Lower lobe of right lung (tissue), 2 donors: ENCODE data around the gene SPATA12. TPM values are rescaled to one million over a fixed set of nuclear protein-coding genes. Genes with fewer than 3 reads are reported as not detected.

Experiments used
- ATAC-seq, 2 donors: fragments of 200-7000 bp; cut with Tn5 transposase; one replicate each; pipeline ENCODE4 v1.9.1; 2020 to 2022; ENCODE audit warnings: mild to moderate bottlenecking in 2 of 2, moderate library complexity in 2 of 2
- DNase-seq: peaks from one replicate; pipeline ENCODE4 v3.0.0-alpha.2; 2020
- H3K27ac ChIP-seq: fragments of 200-600 bp; one replicate; pipeline ENCODE4 v1.8.0; 2022
- H3K27me3 ChIP-seq: fragments of 200-600 bp; one replicate; pipeline ENCODE4 v1.8.0; 2022; ENCODE audit warnings: low read depth
- H3K36me3 ChIP-seq: fragments of 200-600 bp; one replicate; pipeline ENCODE4 v1.8.0; 2022; ENCODE audit warnings: mild to moderate bottlenecking
- H3K4me1 ChIP-seq: fragments of 200-600 bp; one replicate; pipeline ENCODE4 v1.8.0; 2022
- H3K4me3 ChIP-seq: fragments of 200-600 bp; one replicate; pipeline ENCODE4 v1.8.0; 2022; ENCODE audit warnings: mild to moderate bottlenecking
- H3K9me3 ChIP-seq: fragments of 200-600 bp; one replicate; pipeline ENCODE4 v1.8.0; 2022
- CTCF ChIP-seq: fragments of 200-600 bp; IDR thresholded peaks from one replicate; pipeline ENCODE4 v1.8.0; 2022; ENCODE audit warnings: antibody characterized with exemption, mild to moderate bottlenecking
- intact Hi-C: fragments of 100-400 bp; cut with DNase I; formaldehyde crosslinking; loops from one replicate; pipeline ENCODE4 v1.11.0; 2022
- total RNA-seq: library from RNA; stranded (reverse); fragmentation: NEBNext Ultra II Directional; extraction: Animal tissue kit (Norgen Biotek cat#: 25700); gene quantifications from one replicate; pipeline ENCODE4 v1.2.1, GENCODE V29; 2021
- donor health status: DM: no; HTN: yes; CAD: no; lungs with severe emphysema.

Gene SPATA12
- total RNA-seq, 1 donor from 2014 or later = 0.15 TPM

DNA sequence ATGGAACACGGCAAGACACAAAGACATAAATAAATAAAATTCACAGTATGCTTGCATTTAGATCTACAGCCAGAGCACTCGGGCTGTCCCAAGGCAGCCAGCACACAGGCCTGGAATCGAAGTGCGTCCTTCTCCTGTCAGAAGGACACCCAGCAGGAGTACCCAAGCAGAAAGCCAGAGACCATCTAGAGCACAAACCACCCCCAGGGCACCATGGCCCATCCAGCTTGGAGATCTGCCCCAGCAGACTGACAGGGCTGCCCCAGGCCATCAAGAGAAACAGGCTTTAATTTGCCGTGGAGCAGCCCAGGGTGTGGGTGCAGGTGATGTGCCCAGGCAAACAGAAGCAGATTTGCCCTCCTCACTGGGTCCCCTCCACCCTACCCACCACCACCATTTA is 7.8 kb upstream of the SPATA12 start:
- H3K4me3 ChIP-seq = no peak overlapping the region
- H3K36me3 ChIP-seq = no peaks in the 10 kb centered on the region
- H3K9me3 ChIP-seq = no peaks in the 10 kb centered on the region
- H3K27me3 ChIP-seq = no peaks in the 10 kb centered on the region
- H3K27ac ChIP-seq = no peak overlapping the region
- no peak for ATAC-seq
- H3K4me1 ChIP-seq = no peaks in the 10 kb centered on the region
- no peak for TF ChIP-seq CTCF
- intact Hi-C loops = no loop called here
- no peak for DNase-seq

DNA sequence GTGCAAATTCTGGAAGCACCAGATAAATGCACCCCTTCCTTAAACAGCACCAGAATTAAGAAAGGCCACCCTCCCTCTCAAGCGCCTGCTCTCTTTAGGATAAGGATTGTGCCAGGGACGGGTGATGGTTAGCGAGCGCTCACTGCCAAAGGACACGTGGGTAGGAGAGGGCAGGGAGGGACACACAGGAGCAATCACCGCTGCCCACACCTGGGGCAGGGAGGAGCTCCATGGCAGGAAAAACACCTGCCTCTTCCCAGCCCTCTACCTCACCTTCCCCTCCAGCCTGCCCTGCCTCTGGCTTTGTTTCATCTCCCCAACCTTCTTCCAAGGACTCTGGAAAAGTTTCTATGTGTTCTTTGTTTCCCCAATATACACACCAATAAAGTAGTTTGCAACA is 7.3 kb upstream of the SPATA12 start:
- H3K27ac ChIP-seq = no peak overlapping the region
- intact Hi-C loops = no loop called here
- no peaks in the 10 kb centered on the region for H3K9me3 ChIP-seq
- no peaks in the 10 kb centered on the region for H3K27me3 ChIP-seq
- H3K36me3 ChIP-seq = no peaks in the 10 kb centered on the region
- ATAC-seq (no peak), DNase-seq (no peak)
- no peak overlapping the region for H3K4me3 ChIP-seq
- no peaks in the 10 kb centered on the region for H3K4me1 ChIP-seq
- no peak for TF ChIP-seq CTCF

DNA sequence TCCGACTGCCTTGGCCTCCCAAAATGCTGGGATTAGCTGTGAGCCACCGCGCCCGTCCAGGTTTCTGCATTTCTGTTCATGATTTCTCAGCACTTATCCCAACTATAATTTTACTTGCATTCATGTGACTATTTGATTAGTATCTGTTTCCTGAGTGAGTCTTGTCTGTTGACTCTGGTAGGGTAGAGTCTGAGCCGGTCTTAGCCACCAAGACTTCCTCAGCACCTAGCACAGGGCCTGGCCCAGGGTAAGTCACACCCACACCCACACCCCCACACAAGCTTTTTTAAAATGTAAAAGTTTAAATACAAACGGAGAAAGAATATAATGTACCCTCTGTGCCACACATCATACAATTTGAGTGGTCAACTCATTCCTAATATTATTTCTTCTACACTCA is 3.1 kb upstream of the SPATA12 start:
- no peak for ATAC-seq
- Histone ChIP-seq H3K27me3 (no peaks in the 10 kb centered on the region), H3K27ac (no peak overlapping the region), H3K36me3 (no peaks in the 10 kb centered on the region), H3K4me3 (no peak overlapping the region), H3K9me3 (no peaks in the 10 kb centered on the region), H3K4me1 (peaks cover 20% of the 10 kb centered on the region)
- no peak for DNase-seq
- TF ChIP-seq CTCF = no peak
- intact Hi-C loops = no loop called here

GRCh38 chr3:57059411-57059810 is 1.1 kb upstream of the SPATA12 start:
- ATAC-seq (peak; percentile 32 to 62), DNase-seq (no peak)
- TF ChIP-seq CTCF = no peak
- Histone ChIP-seq H3K27me3 (no peaks in the 10 kb centered on the region), H3K4me3 (no peak overlapping the region), H3K4me1 (peaks cover 37% of the 10 kb centered on the region), H3K9me3 (no peaks in the 10 kb centered on the region), H3K27ac (peak overlapping the region; percentile 24), H3K36me3 (no peaks in the 10 kb centered on the region)
- intact Hi-C loops = no loop called here

DNA sequence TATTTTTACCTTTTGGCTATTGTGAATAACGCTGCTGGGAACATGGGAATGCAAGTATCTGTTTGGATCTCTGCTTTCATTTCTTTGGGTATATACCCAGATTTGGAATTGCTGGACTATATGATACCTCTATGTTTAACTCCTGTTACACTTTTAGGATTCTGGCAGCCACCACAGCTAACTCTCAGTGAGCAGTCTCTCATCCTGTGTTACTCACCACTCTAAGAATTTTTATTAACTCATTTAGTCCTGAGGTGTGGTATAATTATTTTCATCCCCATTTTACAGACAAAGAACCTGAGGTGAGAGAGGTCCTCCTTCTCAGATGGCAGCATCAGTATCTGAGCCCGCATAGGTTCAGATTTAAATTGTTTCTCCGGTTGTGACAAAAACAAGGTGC is 1.1 kb downstream of the SPATA12 start:
- Histone ChIP-seq H3K4me1 (peaks cover 38% of the 10 kb centered on the region), H3K4me3 (no peak overlapping the region), H3K9me3 (no peaks in the 10 kb centered on the region), H3K27ac (no peak overlapping the region), H3K27me3 (no peaks in the 10 kb centered on the region), H3K36me3 (no peaks in the 10 kb centered on the region)
- DNase-seq = no peak
- intact Hi-C loops = no loop called here
- ATAC-seq = no peak
- no peak for TF ChIP-seq CTCF

GRCh38 chr3:57062101-57062631 is 1.7 kb downstream of the SPATA12 start:
- H3K27ac ChIP-seq = peak overlapping the region; percentile 41
- no peak for TF ChIP-seq CTCF
- H3K9me3 ChIP-seq = no peaks in the 10 kb centered on the region
- peak in 1 of 2 donors; percentile 14 for ATAC-seq
- no peak overlapping the region for H3K4me3 ChIP-seq
- DNase-seq = no peak
- intact Hi-C loops = no loop called here
- H3K4me1 ChIP-seq = peaks cover 38% of the 10 kb centered on the region
- no peaks in the 10 kb centered on the region for H3K27me3 ChIP-seq
- H3K36me3 ChIP-seq = no peaks in the 10 kb centered on the region
